GM12865 (cell line): Measurements from ENCODE around the gene RAP2C.
"Not testable (repeated sequence)": the region's sequence is repeated elsewhere in the genome, so short reads cannot be mapped to it uniquely, and the experiment has no call there.

Experiments used
- DNase-seq: peaks from one replicate; pipeline ENCODE4 v3.0.0; 2010; ENCODE audit warnings: low read depth
- H3K4me3 ChIP-seq: 2 replicates; pipeline ENCODE4 v1.5.1; 2011; ENCODE audit warnings: mild to moderate bottlenecking, low read depth, low read length, control low read depth
- CTCF ChIP-seq: IDR thresholded peaks from 2 replicates; pipeline ENCODE4 v1.5.1; 2011; ENCODE audit warnings: low read length, control low read depth, low read depth, inconsistent platforms; ENCODE audit not compliant: insufficient read depth; ENCODE audit errors: missing control alignments

Gene RAP2C

GRCh38 chrX:132165651-132166050, 53.6 kb downstream of the RAP2C start:
- no peak for DNase-seq
- TF ChIP-seq CTCF: no peak
- H3K4me3 ChIP-seq: no peak overlapping the region

GRCh38 chrX:132165005-132165404, 54.2 kb downstream of the RAP2C start:
- no peak overlapping the region for H3K4me3 ChIP-seq
- no peak for DNase-seq
- TF ChIP-seq CTCF: no peak

GRCh38 chrX:132163094-132163493, 56.2 kb downstream of the RAP2C start:
- DNase-seq, H3K4me3 ChIP-seq: not testable (repeated sequence)

- no peak for TF ChIP-seq CTCF
- no peak overlapping the region for H3K4me3 ChIP-seq
- DNase-seq: no peak
Measured at GRCh38 chrX:132153166-132153565, 66.1 kb downstream of the RAP2C start.
